Ishikawa (cell line): Measurements from ENCODE around the gene DGUOK.

Source experiments
- CEBPB ChIP-seq: IDR thresholded peaks from 2 replicates; pipeline ENCODE4 v1.6.1; 2012
- EGR1 ChIP-seq: IDR thresholded peaks from 2 replicates; pipeline ENCODE4 v1.6.1; 2012
- EP300 ChIP-seq: IDR thresholded peaks from 2 replicates; pipeline ENCODE4 v1.6.1; 2012; ENCODE audit warnings: borderline replicate concordance
- FOXM1 ChIP-seq: IDR thresholded peaks from 2 replicates; pipeline ENCODE4 v1.6.1; 2012; ENCODE audit warnings: low read depth, borderline replicate concordance
- RAD21 ChIP-seq: IDR thresholded peaks from 2 replicates; pipeline ENCODE4 v1.6.1; 2012; ENCODE audit warnings: low read depth
- TAF1 ChIP-seq: IDR thresholded peaks from 2 replicates; pipeline ENCODE4 v1.6.1; 2012; ENCODE audit warnings: low read depth, mild to moderate bottlenecking
- TF ChIP-seq, protein P1 (sequence below): IDR thresholded peaks from 2 replicates; pipeline ENCODE4 v1.6.1; 2012
- TF ChIP-seq, protein P2 (sequence below): IDR thresholded peaks from 2 replicates; pipeline ENCODE4 v1.6.1; 2012; ENCODE audit warnings: low read depth, mild to moderate bottlenecking
- TF ChIP-seq, protein P3 (sequence below): IDR thresholded peaks from 2 replicates; pipeline ENCODE4 v1.6.1; 2012

DNA sequence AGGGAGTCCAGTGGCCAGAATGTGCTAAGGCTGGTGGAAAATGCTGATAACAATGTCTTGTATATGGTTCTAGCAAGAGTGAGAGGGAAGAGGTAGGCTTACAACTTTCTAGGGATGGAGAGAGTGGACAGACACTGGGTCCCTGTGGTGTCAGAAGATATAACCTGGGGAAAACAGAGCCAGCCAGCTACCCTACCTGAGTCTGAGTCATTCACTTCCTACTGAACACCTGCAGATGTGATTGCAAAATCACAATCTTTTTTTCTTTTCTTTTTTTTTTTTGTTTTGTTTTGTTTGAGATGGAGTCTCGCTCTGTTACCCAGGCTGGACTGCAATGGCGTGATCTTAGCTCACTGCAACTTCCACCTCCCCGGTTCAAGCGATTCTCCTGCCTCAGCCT is 65.4 kb downstream of the DGUOK start:
- TF ChIP-seq FOXM1 (no peak), TAF1 (no peak), EGR1 (no peak), CEBPB (peak; percentile 67), RAD21 (no peak), EP300 (no peak)
- TF ChIP-seq, protein P1, sequence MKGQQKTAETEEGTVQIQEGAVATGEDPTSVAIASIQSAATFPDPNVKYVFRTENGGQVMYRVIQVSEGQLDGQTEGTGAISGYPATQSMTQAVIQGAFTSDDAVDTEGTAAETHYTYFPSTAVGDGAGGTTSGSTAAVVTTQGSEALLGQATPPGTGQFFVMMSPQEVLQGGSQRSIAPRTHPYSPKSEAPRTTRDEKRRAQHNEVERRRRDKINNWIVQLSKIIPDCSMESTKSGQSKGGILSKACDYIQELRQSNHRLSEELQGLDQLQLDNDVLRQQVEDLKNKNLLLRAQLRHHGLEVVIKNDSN = no peak
- TF ChIP-seq, protein P2, sequence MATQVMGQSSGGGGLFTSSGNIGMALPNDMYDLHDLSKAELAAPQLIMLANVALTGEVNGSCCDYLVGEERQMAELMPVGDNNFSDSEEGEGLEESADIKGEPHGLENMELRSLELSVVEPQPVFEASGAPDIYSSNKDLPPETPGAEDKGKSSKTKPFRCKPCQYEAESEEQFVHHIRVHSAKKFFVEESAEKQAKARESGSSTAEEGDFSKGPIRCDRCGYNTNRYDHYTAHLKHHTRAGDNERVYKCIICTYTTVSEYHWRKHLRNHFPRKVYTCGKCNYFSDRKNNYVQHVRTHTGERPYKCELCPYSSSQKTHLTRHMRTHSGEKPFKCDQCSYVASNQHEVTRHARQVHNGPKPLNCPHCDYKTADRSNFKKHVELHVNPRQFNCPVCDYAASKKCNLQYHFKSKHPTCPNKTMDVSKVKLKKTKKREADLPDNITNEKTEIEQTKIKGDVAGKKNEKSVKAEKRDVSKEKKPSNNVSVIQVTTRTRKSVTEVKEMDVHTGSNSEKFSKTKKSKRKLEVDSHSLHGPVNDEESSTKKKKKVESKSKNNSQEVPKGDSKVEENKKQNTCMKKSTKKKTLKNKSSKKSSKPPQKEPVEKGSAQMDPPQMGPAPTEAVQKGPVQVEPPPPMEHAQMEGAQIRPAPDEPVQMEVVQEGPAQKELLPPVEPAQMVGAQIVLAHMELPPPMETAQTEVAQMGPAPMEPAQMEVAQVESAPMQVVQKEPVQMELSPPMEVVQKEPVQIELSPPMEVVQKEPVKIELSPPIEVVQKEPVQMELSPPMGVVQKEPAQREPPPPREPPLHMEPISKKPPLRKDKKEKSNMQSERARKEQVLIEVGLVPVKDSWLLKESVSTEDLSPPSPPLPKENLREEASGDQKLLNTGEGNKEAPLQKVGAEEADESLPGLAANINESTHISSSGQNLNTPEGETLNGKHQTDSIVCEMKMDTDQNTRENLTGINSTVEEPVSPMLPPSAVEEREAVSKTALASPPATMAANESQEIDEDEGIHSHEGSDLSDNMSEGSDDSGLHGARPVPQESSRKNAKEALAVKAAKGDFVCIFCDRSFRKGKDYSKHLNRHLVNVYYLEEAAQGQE = no peak
- TF ChIP-seq, protein P3, sequence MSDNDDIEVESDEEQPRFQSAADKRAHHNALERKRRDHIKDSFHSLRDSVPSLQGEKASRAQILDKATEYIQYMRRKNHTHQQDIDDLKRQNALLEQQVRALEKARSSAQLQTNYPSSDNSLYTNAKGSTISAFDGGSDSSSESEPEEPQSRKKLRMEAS = no peak
